ENCODE results near the gene TMEM225B.

DNA sequence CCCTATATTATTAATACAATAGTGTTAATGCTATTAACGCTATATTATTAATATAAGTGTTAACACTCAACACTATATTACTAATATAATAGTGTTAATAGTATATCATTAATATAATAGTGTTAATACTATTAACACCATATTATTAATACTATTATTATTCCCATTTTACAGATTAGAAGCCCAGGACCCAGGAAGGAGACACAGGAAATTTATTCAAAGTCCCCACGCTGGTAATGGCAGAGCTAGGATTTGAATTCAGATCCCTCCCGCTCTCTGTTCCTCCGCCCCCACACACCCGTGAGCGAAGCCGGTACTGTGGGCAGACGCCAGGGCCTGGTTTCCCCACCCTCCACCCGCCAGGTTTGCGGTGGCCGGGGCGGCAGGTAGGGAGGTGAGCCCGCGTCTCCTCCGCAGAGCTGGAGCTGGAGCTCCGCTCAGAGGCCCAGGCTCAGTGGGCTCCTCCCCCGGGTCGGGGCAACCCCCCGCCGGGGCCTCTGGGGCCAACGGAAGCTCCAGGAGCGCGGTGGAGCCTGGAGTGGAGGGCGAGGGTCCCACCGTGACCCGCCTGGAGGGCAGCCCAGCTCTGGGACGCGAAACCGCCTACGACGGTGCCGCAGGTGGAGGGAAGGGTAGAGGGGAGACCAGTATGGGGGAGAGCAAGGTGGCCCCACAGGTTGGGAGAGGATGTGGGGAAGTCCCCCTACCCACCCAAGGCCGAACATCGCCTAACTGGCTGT lies at the start of gene TMEM225B:
- TF ChIP-seq, protein P1, sequence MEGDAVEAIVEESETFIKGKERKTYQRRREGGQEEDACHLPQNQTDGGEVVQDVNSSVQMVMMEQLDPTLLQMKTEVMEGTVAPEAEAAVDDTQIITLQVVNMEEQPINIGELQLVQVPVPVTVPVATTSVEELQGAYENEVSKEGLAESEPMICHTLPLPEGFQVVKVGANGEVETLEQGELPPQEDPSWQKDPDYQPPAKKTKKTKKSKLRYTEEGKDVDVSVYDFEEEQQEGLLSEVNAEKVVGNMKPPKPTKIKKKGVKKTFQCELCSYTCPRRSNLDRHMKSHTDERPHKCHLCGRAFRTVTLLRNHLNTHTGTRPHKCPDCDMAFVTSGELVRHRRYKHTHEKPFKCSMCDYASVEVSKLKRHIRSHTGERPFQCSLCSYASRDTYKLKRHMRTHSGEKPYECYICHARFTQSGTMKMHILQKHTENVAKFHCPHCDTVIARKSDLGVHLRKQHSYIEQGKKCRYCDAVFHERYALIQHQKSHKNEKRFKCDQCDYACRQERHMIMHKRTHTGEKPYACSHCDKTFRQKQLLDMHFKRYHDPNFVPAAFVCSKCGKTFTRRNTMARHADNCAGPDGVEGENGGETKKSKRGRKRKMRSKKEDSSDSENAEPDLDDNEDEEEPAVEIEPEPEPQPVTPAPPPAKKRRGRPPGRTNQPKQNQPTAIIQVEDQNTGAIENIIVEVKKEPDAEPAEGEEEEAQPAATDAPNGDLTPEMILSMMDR (IDR thresholded peaks at IDR 0.05): no peak
- no peak for TF ChIP-seq POLR2A (IDR thresholded peaks at IDR 0.05)

Data from uterus (tissue), 2 donors.